HepG2 (cell line): ENCODE measurements around the gene CAST. TPM values are rescaled to one million over a fixed set of nuclear protein-coding genes. Genes with fewer than 3 reads are reported as not detected.

Experiments used
- ATF1 ChIP-seq: IDR thresholded peaks from 2 replicates; pipeline ENCODE4 v1.6.1; 2016; ENCODE audit warnings: mild to moderate bottlenecking, control low read depth
- ATF4 ChIP-seq, 2 experiments: fragments of 450-650 bp in 1 of 2; sonication (generic) in 1 of 2; formaldehyde crosslinking; IDR thresholded peaks; 2 replicates each; pipeline versions ENCODE4 v1.5.0 to v1.8.0; 2020 to 2022; ENCODE audit warnings: mild to moderate bottlenecking in 1 of 2, missing genetic modification reagents in 1 of 2
- BORCS8-MEF2B ChIP-seq: sonication (generic); formaldehyde crosslinking; IDR thresholded peaks from 2 replicates; pipeline ENCODE4 v1.8.0; 2022; ENCODE audit warnings: mild to moderate bottlenecking, missing genetic modification reagents
- EEA1 ChIP-seq: sonication (generic); formaldehyde crosslinking; IDR thresholded peaks from 2 replicates; pipeline ENCODE4 v1.5.1; 2020; ENCODE audit warnings: mild to moderate bottlenecking, missing genetic modification reagents, borderline replicate concordance
- ETV6 ChIP-seq: sonication (generic); formaldehyde crosslinking; conservative IDR thresholded peaks from 2 replicates; pipeline ENCODE4 v1.4.0; 2020; ENCODE audit warnings: missing genetic modification reagents
- GLMP ChIP-seq: sonication (generic); formaldehyde crosslinking; IDR thresholded peaks from 2 replicates; pipeline ENCODE4 v1.9.0; 2021; ENCODE audit warnings: missing genetic modification reagents, mild to moderate bottlenecking, borderline replicate concordance
- GPBP1L1 ChIP-seq: sonication (generic); formaldehyde crosslinking; IDR thresholded peaks from 2 replicates; pipeline ENCODE4 v1.5.0; 2020; ENCODE audit warnings: mild to moderate bottlenecking, missing genetic modification reagents
- KLF15 ChIP-seq: sonication (generic); formaldehyde crosslinking; IDR thresholded peaks from 2 replicates; pipeline ENCODE4 v1.8.1; 2023; ENCODE audit warnings: borderline replicate concordance, mild to moderate bottlenecking, inconsistent platforms, missing genetic modification reagents, mixed read lengths
- KLF6 ChIP-seq: IDR thresholded peaks from 2 replicates; pipeline ENCODE4 v1.8.0; 2016; ENCODE audit warnings: missing biosample characterization, missing genetic modification reagents
- MATR3 ChIP-seq: sonication (generic); formaldehyde crosslinking; IDR thresholded peaks from 2 replicates; pipeline ENCODE4 v1.4.0; 2020; ENCODE audit warnings: missing genetic modification reagents
- MTA1 ChIP-seq: sonication (generic); formaldehyde crosslinking; IDR thresholded peaks from 2 replicates; pipeline ENCODE4 v1.4.0; 2020; ENCODE audit warnings: missing genetic modification reagents, mild to moderate bottlenecking, borderline replicate concordance
- NFIC ChIP-seq: IDR thresholded peaks from 2 replicates; pipeline ENCODE4 v1.6.1; 2012; ENCODE audit warnings: mild to moderate bottlenecking, low read length, inconsistent platforms
- NFKB2 ChIP-seq: sonication (generic); formaldehyde crosslinking; IDR thresholded peaks from 2 replicates; pipeline ENCODE4 v1.4.0; 2020; ENCODE audit warnings: missing genetic modification reagents, borderline replicate concordance
- PRDM10 ChIP-seq: sonication (generic); formaldehyde crosslinking; IDR thresholded peaks from 2 replicates; pipeline ENCODE4 v1.4.0; 2020; ENCODE audit warnings: low read depth, missing genetic modification reagents
- TEAD2 ChIP-seq: sonication (generic); formaldehyde crosslinking; IDR thresholded peaks from 2 replicates; pipeline ENCODE4 v1.9.0; 2021; ENCODE audit warnings: missing genetic modification reagents
- TP53 ChIP-seq: sonication (generic); formaldehyde crosslinking; conservative IDR thresholded peaks from 2 replicates; pipeline ENCODE4 v1.4.0; 2020; ENCODE audit warnings: missing genetic modification reagents
- U2AF2 ChIP-seq: fragments of 200-400 bp; formaldehyde crosslinking; IDR thresholded peaks from 2 replicates; pipeline ENCODE4 v1.6.1; 2017; ENCODE audit warnings: low read depth, mild to moderate bottlenecking, low read length
- ZBTB20 ChIP-seq: sonication (generic); formaldehyde crosslinking; IDR thresholded peaks from 2 replicates; pipeline ENCODE4 v1.8.1; 2023; ENCODE audit warnings: missing genetic modification reagents, low read depth, mild to moderate bottlenecking, borderline replicate concordance
- ZBTB7B ChIP-seq: sonication (generic); formaldehyde crosslinking; IDR thresholded peaks from 2 replicates; pipeline ENCODE4 v1.4.0; 2020; ENCODE audit warnings: missing genetic modification reagents
- ZNF256 ChIP-seq: sonication (generic); formaldehyde crosslinking; conservative IDR thresholded peaks from 2 replicates; pipeline ENCODE4 v1.4.0; 2020; ENCODE audit warnings: missing genetic modification reagents
- ZNF530 ChIP-seq: sonication (generic); formaldehyde crosslinking; IDR thresholded peaks from 2 replicates; pipeline ENCODE4 v1.5.0; 2020; ENCODE audit warnings: low read depth, mild to moderate bottlenecking, missing genetic modification reagents
- ZNF557 ChIP-seq: sonication (generic); formaldehyde crosslinking; IDR thresholded peaks from 2 replicates; pipeline ENCODE4 v1.4.0; 2020; ENCODE audit warnings: missing genetic modification reagents
- ZSCAN25 ChIP-seq: sonication (generic); formaldehyde crosslinking; IDR thresholded peaks from 2 replicates; pipeline ENCODE4 v1.8.0; 2022; ENCODE audit warnings: mild to moderate bottlenecking, missing genetic modification reagents
- polyA plus RNA-seq, 8 experiments: library from polyadenylated mRNA; depleted of rRNA in 3 of 8; stranded (reverse) in 7 of 8; unstranded in 1 of 8; fragments of >200 nt; fragmentation: Illumina TruSeq in 4 of 8; extraction: Trizol in 4 of 8; gene quantifications; 2 replicates each; pipeline versions ENCODE4 v1.2.1 to v1.2.3, GENCODE V29; 2011 to 2016; ENCODE audit warnings: low read depth in 4 of 8, missing spikeins in 1 of 8, mixed read lengths in 1 of 8; ENCODE audit not compliant: insufficient read depth in 1 of 8
- total RNA-seq, 5 experiments: library from RNA; depleted of rRNA; stranded (reverse); fragments of >200 nt; fragmentation: Illumina TruSeq; extraction: Trizol; gene quantifications; 2 replicates each; pipeline ENCODE4 v1.2.3, GENCODE V29; 2016; ENCODE audit warnings: low read depth in 1 of 5

The CAST gene
- total and polyA plus RNA-seq, 2 of the 13 experiments (the other 11 are each of a cell fraction or from before 2014, with no cell fraction given): 42.1 to 67.6 TPM

GRCh38 chr5:96702503-96703383, 40.6 kb downstream of the CAST start (continued):
- TF ChIP-seq PRDM10 (CRISPR knock-in tag) (no peak), NFIC (no peak), ZNF557 (CRISPR knock-in tag) (no peak), NFKB2 (CRISPR knock-in tag) (peak; percentile 33; the same call in 1 of the 2 replicates), ZBTB7B (CRISPR knock-in tag) (0 out of 2 replicates have a peak, but pooled peaks have one; percentile 44), TP53 (CRISPR knock-in tag) (0 out of 2 replicates have a peak, but pooled peaks have one; percentile 40), MATR3 (CRISPR knock-in tag) (no peak), ZSCAN25 (no peak), U2AF2 (no peak), MTA1 (CRISPR knock-in tag) (peak; percentile 78; the same call in 1 of the 2 replicates), ETV6 (CRISPR knock-in tag) (no peak), GPBP1L1 (CRISPR knock-in tag) (no peak), KLF6 (CRISPR knock-in tag) (peak; percentile 82), ATF1 (CRISPR knock-in tag) (no peak), EEA1 (CRISPR knock-in tag) (no peak), ATF4 (CRISPR knock-in tag; IDR thresholded peaks at IDR 0.05) (no peak; a peak in 1 of 4 replicates), ZNF256 (CRISPR knock-in tag) (no peak), BORCS8-MEF2B (no peak; the same call in 1 of the 2 replicates), KLF15 (CRISPR knock-in tag) (no peak), ZBTB20 (no peak; the same call in 1 of the 2 replicates), TEAD2 (CRISPR knock-in tag) (no peak), ZNF530 (CRISPR knock-in tag) (no peak), GLMP (CRISPR knock-in tag) (no peak)
